Natural killer cell (primary cell): ENCODE measurements around the gene SOX12. TPM values are rescaled to one million over a fixed set of nuclear protein-coding genes. Genes with fewer than 3 reads are reported as not detected.

Experiments
- ATAC-seq, 3 donors: fragments of 150-1000 bp in 2 of 3; fragments of 200-7000 bp in 1 of 3; cut with Tn5 transposase; 1 replicate in 1 of 3; 2 replicates in 2 of 3; pipeline ENCODE4 v1.10.0; 2021; ENCODE audit warnings: mild to moderate bottlenecking in 2 of 3, moderate library complexity in 2 of 3
- DNase-seq, 2 donors: peaks; one replicate each; pipeline versions ENCODE4 v3.0.0 to v3.0.0-alpha.2; 2013 to 2021; ENCODE audit warnings: mixed read lengths in 1 of 2
- H3K27ac ChIP-seq: one replicate; pipeline ENCODE4 v1.5.1; 2013; ENCODE audit warnings: mild to moderate bottlenecking, low read length
- H3K27me3 ChIP-seq: one replicate; pipeline ENCODE4 v1.6.1; 2013; ENCODE audit warnings: low read length; ENCODE audit not compliant: control insufficient read depth, insufficient read depth
- H3K36me3 ChIP-seq: one replicate; pipeline ENCODE4 v1.6.1; 2013; ENCODE audit warnings: low read length; ENCODE audit not compliant: control insufficient read depth, insufficient read depth
- H3K4me1 ChIP-seq: one replicate; pipeline ENCODE4 v1.6.1; 2013; ENCODE audit warnings: low read length; ENCODE audit not compliant: control insufficient read depth, insufficient read depth
- H3K4me3 ChIP-seq: one replicate; pipeline ENCODE4 v1.5.1; 2013; ENCODE audit warnings: low read length
- H3K9me3 ChIP-seq: one replicate; pipeline ENCODE4 v1.6.1; 2013; ENCODE audit warnings: low read length; ENCODE audit not compliant: control insufficient read depth, insufficient read depth
- H3K27ac Mint-ChIP-seq, 2 donors: one replicate each; pipeline ENCODE4 v1.8.0; 2022; ENCODE audit warnings: mild to moderate bottlenecking in 2 of 2, mixed read lengths in 2 of 2, moderate library complexity in 1 of 2
- H3K27me3 Mint-ChIP-seq, 2 donors: one replicate each; pipeline ENCODE4 v1.8.0; 2022; ENCODE audit warnings: low read depth in 2 of 2, mixed read lengths in 2 of 2
- H3K36me3 Mint-ChIP-seq: one replicate; pipeline ENCODE4 v1.8.0; 2022; ENCODE audit warnings: mixed read lengths
- H3K4me1 Mint-ChIP-seq, 2 donors: one replicate each; pipeline ENCODE4 v1.8.0; 2022; ENCODE audit warnings: mixed read lengths in 2 of 2
- H3K4me3 Mint-ChIP-seq: one replicate; pipeline ENCODE4 v1.8.0; 2022; ENCODE audit warnings: mild to moderate bottlenecking, moderate library complexity, mixed read lengths
- H3K9me3 Mint-ChIP-seq, 2 donors: one replicate each; pipeline ENCODE4 v1.8.0; 2022; ENCODE audit warnings: mixed read lengths in 2 of 2
- CTCF ChIP-seq: fragments of 200-600 bp; IDR thresholded peaks from one replicate; pipeline ENCODE4 v1.8.0; 2022; ENCODE audit warnings: antibody characterized with exemption
- WGBS: methylation state at CpG from one replicate; pipeline ENCODE4 v1.1.7; 2013; ENCODE audit warnings: missing lambda C conversion rate; ENCODE audit not compliant: insufficient coverage; 5-methylcytosine and 5-hydroxymethylcytosine counted together
- intact Hi-C: fragments of 100-400 bp; cut with micrococcal nuclease; formaldehyde crosslinking; loops from one replicate; pipeline ENCODE4 v1.14.2; 2022
- total RNA-seq, 4 donors: library from RNA; stranded (reverse); fragments of 120-200 nt in 1 of 4; gene quantifications; one replicate each; pipeline versions ENCODE4 v1.2.3 to v1.2.4, GENCODE V29; 2013 to 2022

Gene SOX12
- total RNA-seq, 3 donors from 2014 or later (not counting 1 experiment from before 2014, with no cell fraction given): 2.3 to 4.6 (median 2.9) TPM

- DNase-seq (no peak), ATAC-seq (no peak)
- Histone ChIP-seq H3K4me3 (no peak overlapping the region), H3K36me3 (no peaks in the 10 kb centered on the region), H3K27me3 (no peaks in the 10 kb centered on the region), H3K27ac (no peak overlapping the region), H3K4me1 (peaks cover 4% of the 10 kb centered on the region), H3K9me3 (no peaks in the 10 kb centered on the region)
- Mint-ChIP-seq H3K36me3 (no peaks in the 10 kb centered on the region), H3K9me3 (no peaks in the 10 kb centered on the region), H3K4me3 (no peak overlapping the region), H3K27ac (no peak overlapping the region), H3K4me1 (no peaks in the 10 kb centered on the region), H3K27me3 (peaks cover 0 to 7% of the 10 kb centered on the region in 2 donors)
- WGBS: 96% methylated on average over 4 of the region's 4 CpGs
- intact Hi-C loops: no loop called here
- TF ChIP-seq CTCF: no peak
These were observed 43.6 kb downstream of the SOX12 start for GRCh38 chr20:368915-369314.

GRCh38 chr20:370151-370600, 44.8 kb downstream of the SOX12 start:
- Histone ChIP-seq H3K27me3 (no peaks in the 10 kb centered on the region), H3K9me3 (no peaks in the 10 kb centered on the region), H3K36me3 (no peaks in the 10 kb centered on the region), H3K27ac (no peak overlapping the region), H3K4me3 (no peak overlapping the region), H3K4me1 (peaks cover 4% of the 10 kb centered on the region)
- 91% methylated on average over 7 of the region's 7 CpGs for WGBS
- Mint-ChIP-seq H3K36me3 (no peaks in the 10 kb centered on the region), H3K4me3 (no peak overlapping the region), H3K27me3 (peaks cover 0 to 6% of the 10 kb centered on the region in 2 donors), H3K9me3 (no peaks in the 10 kb centered on the region), H3K4me1 (no peaks in the 10 kb centered on the region), H3K27ac (no peak overlapping the region)
- intact Hi-C loops: no loop called here
- no peak for ATAC-seq
- no peak for TF ChIP-seq CTCF
- no peak for DNase-seq

- Mint-ChIP-seq H3K27ac (no peak overlapping the region), H3K4me3 (no peak overlapping the region), H3K9me3 (no peaks in the 10 kb centered on the region), H3K36me3 (no peaks in the 10 kb centered on the region), H3K27me3 (peaks cover 0 to 2% of the 10 kb centered on the region in 2 donors), H3K4me1 (no peaks in the 10 kb centered on the region)
- Histone ChIP-seq H3K4me1 (peaks cover 4% of the 10 kb centered on the region), H3K4me3 (no peak overlapping the region), H3K9me3 (no peaks in the 10 kb centered on the region), H3K27ac (no peak overlapping the region), H3K27me3 (no peaks in the 10 kb centered on the region), H3K36me3 (no peaks in the 10 kb centered on the region)
- WGBS: 71% methylated on average over 7 of the region's 7 CpGs
- TF ChIP-seq CTCF: no peak
- ATAC-seq: no peak
- intact Hi-C loops: no loop called here
- no peak for DNase-seq
These were observed 45.8 kb downstream of the SOX12 start for GRCh38 chr20:370977-371754.
